Skeletal muscle tissue (tissue), 4 donors: Measurements from ENCODE around the gene ITGB6. TPM values are rescaled to one million over a fixed set of nuclear protein-coding genes. Genes with fewer than 3 reads are reported as not detected.

Source experiments
- H3K27ac ChIP-seq: one replicate; pipeline ENCODE4 v1.7.0; 2013; ENCODE audit warnings: mild to moderate bottlenecking, low read depth, low read length, inconsistent platforms
- H3K27me3 ChIP-seq, 3 donors: one replicate each; pipeline ENCODE4 v1.7.0; 2013; ENCODE audit warnings: low read length in 3 of 3; ENCODE audit not compliant: control insufficient read depth in 3 of 3, insufficient read depth in 3 of 3
- H3K36me3 ChIP-seq, 3 donors: one replicate each; pipeline ENCODE4 v1.7.0; 2013; ENCODE audit warnings: low read length in 3 of 3; ENCODE audit not compliant: control insufficient read depth in 3 of 3, insufficient read depth in 3 of 3
- H3K4me1 ChIP-seq, 3 donors: one replicate each; pipeline ENCODE4 v1.7.0; 2013; ENCODE audit warnings: low read length in 3 of 3, mild to moderate bottlenecking in 3 of 3; ENCODE audit not compliant: control insufficient read depth in 3 of 3, insufficient read depth in 3 of 3
- H3K4me3 ChIP-seq, 3 donors: one replicate each; pipeline ENCODE4 v1.7.0; 2013; ENCODE audit warnings: low read length in 3 of 3
- H3K9ac ChIP-seq, 3 donors: one replicate each; pipeline ENCODE4 v1.7.0; 2013; ENCODE audit warnings: low read length in 3 of 3, mild to moderate bottlenecking in 3 of 3, moderate library complexity in 2 of 3, low read depth in 1 of 3
- H3K9me3 ChIP-seq, 3 donors: one replicate each; pipeline ENCODE4 v1.7.0; 2013; ENCODE audit warnings: low read length in 3 of 3; ENCODE audit not compliant: control insufficient read depth in 3 of 3
- total RNA-seq: library from RNA; depleted of rRNA; stranded (reverse); fragments of >200 nt; gene quantifications from one replicate; pipeline ENCODE4 v1.2.3, GENCODE V29; 2014
- donor health status: Osteomylitis.

Gene ITGB6
- total RNA-seq, 1 donor from 2014 or later = 17.2 TPM

- no peaks in the 10 kb centered on the region for H3K4me1 ChIP-seq
- H3K27me3 ChIP-seq = peaks cover 0 to 2% (median 0%) of the 10 kb centered on the region in 3 donors
- H3K9me3 ChIP-seq = no peaks in the 10 kb centered on the region
- H3K36me3 ChIP-seq = peaks cover 10 to 18% (median 11%) of the 10 kb centered on the region in 3 donors
- no peak overlapping the region for H3K9ac ChIP-seq
- no peak overlapping the region for H3K27ac ChIP-seq
- H3K4me3 ChIP-seq = no peak overlapping the region
These were observed 57.6 kb downstream of the ITGB6 start for GRCh38 chr2:160142472-160142871.

- H3K27ac ChIP-seq = no peak overlapping the region
These were observed 58.2 kb downstream of the ITGB6 start for GRCh38 chr2:160141912-160142311.

GRCh38 chr2:160141419-160141818 is 58.7 kb downstream of the ITGB6 start:
- no peaks in the 10 kb centered on the region for H3K9me3 ChIP-seq
- H3K27me3 ChIP-seq = peaks cover 0 to 2% (median 0%) of the 10 kb centered on the region in 3 donors
- H3K4me1 ChIP-seq = no peaks in the 10 kb centered on the region
- H3K27ac ChIP-seq = no peak overlapping the region
- no peak overlapping the region for H3K9ac ChIP-seq
- H3K4me3 ChIP-seq = no peak overlapping the region
- peaks cover 14 to 23% (median 15%) of the 10 kb centered on the region in 3 donors for H3K36me3 ChIP-seq

More at GRCh38 chr2:160141912-160142311, 58.2 kb downstream of the ITGB6 start:
- Histone ChIP-seq H3K9ac (no peak overlapping the region), H3K36me3 (peaks cover 15 to 23% (median 17%) of the 10 kb centered on the region in 3 donors), H3K27me3 (peaks cover 0 to 2% (median 0%) of the 10 kb centered on the region in 3 donors), H3K4me3 (no peak overlapping the region), H3K4me1 (no peaks in the 10 kb centered on the region), H3K9me3 (no peaks in the 10 kb centered on the region)

GRCh38 chr2:160140471-160140870 is 59.6 kb downstream of the ITGB6 start:
- H3K9ac ChIP-seq = no peak overlapping the region
- H3K27me3 ChIP-seq = peaks cover 0 to 1% (median 0%) of the 10 kb centered on the region in 3 donors
- no peak overlapping the region for H3K27ac ChIP-seq
- no peak overlapping the region for H3K4me3 ChIP-seq
- H3K9me3 ChIP-seq = no peaks in the 10 kb centered on the region
- no peaks in the 10 kb centered on the region for H3K4me1 ChIP-seq
- H3K36me3 ChIP-seq = peaks cover 10 to 22% (median 14%) of the 10 kb centered on the region in 3 donors

- H3K27ac ChIP-seq = no peak overlapping the region
These were observed 60.1 kb downstream of the ITGB6 start for GRCh38 chr2:160139991-160140390.

GRCh38 chr2:160139350-160139749 is 60.7 kb downstream of the ITGB6 start:
- peaks cover 10 to 17% (median 14%) of the 10 kb centered on the region in 3 donors for H3K36me3 ChIP-seq
- no peak overlapping the region for H3K9ac ChIP-seq
- H3K27me3 ChIP-seq = no peaks in the 10 kb centered on the region
- no peak overlapping the region for H3K27ac ChIP-seq
- no peaks in the 10 kb centered on the region for H3K9me3 ChIP-seq
- H3K4me3 ChIP-seq = no peak overlapping the region
- H3K4me1 ChIP-seq = no peaks in the 10 kb centered on the region

More at GRCh38 chr2:160139991-160140390, 60.1 kb downstream of the ITGB6 start:
- Histone ChIP-seq H3K9ac (no peak overlapping the region), H3K9me3 (no peaks in the 10 kb centered on the region), H3K4me1 (no peaks in the 10 kb centered on the region), H3K36me3 (peaks cover 10 to 18% (median 14%) of the 10 kb centered on the region in 3 donors), H3K4me3 (no peak overlapping the region), H3K27me3 (no peaks in the 10 kb centered on the region)

- no peak overlapping the region for H3K9ac ChIP-seq
- no peaks in the 10 kb centered on the region for H3K27me3 ChIP-seq
- no peak overlapping the region for H3K27ac ChIP-seq
- no peak overlapping the region for H3K4me3 ChIP-seq
- no peaks in the 10 kb centered on the region for H3K9me3 ChIP-seq
- no peaks in the 10 kb centered on the region for H3K4me1 ChIP-seq
- H3K36me3 ChIP-seq = peaks cover 10 to 14% (median 13%) of the 10 kb centered on the region in 3 donors
These were observed 61.7 kb downstream of the ITGB6 start for GRCh38 chr2:160138406-160138805.

GRCh38 chr2:160137464-160137863 is 62.6 kb downstream of the ITGB6 start:
- Histone ChIP-seq H3K9ac (no peak overlapping the region), H3K4me3 (no peak overlapping the region), H3K27me3 (no peaks in the 10 kb centered on the region), H3K27ac (no peak overlapping the region), H3K36me3 (peaks cover 10 to 14% (median 13%) of the 10 kb centered on the region in 3 donors), H3K9me3 (no peaks in the 10 kb centered on the region), H3K4me1 (no peaks in the 10 kb centered on the region)

- no peaks in the 10 kb centered on the region for H3K27me3 ChIP-seq
- peaks cover 8 to 13% (median 8%) of the 10 kb centered on the region in 3 donors for H3K36me3 ChIP-seq
- H3K4me1 ChIP-seq = no peaks in the 10 kb centered on the region
- H3K9ac ChIP-seq = no peak overlapping the region
- no peaks in the 10 kb centered on the region for H3K9me3 ChIP-seq
- H3K27ac ChIP-seq = no peak overlapping the region
- H3K4me3 ChIP-seq = no peak overlapping the region
These were observed 67.3 kb downstream of the ITGB6 start for GRCh38 chr2:160132761-160133160.

- Histone ChIP-seq H3K36me3 (peaks cover 7 to 18% (median 9%) of the 10 kb centered on the region in 3 donors), H3K9me3 (no peaks in the 10 kb centered on the region), H3K4me3 (no peak overlapping the region), H3K27ac (no peak overlapping the region), H3K4me1 (peaks cover 0 to 5% (median 2%) of the 10 kb centered on the region in 3 donors), H3K9ac (no peak overlapping the region), H3K27me3 (no peaks in the 10 kb centered on the region)
These were observed 73.3 kb downstream of the ITGB6 start for GRCh38 chr2:160126756-160127155.
